ENCODE measurements around the gene CYP2W1.

Gene CYP2W1

GRCh38 chr7:1012004-1012715, 29.2 kb downstream of the CYP2W1 start:
- TF ChIP-seq CTCF (IDR thresholded peaks at IDR 0.05; ENCODE audit: low read depth, low read length), result no peak
- DNase-seq (ENCODE audit: low read depth in 2 of 2), result no peak
- no peak overlapping the region for H3K4me3 ChIP-seq (replicated peaks in 1 of 2; ENCODE audit: low read depth in 2 of 2, low read length in 2 of 2)

GRCh38 chr7:1012716-1013095, 29.7 kb downstream of the CYP2W1 start:
- H3K4me3 ChIP-seq (replicated peaks in 1 of 2; ENCODE audit: low read depth in 2 of 2, low read length in 2 of 2), result no peak overlapping the region
- no peak for DNase-seq (ENCODE audit: low read depth in 2 of 2)
- TF ChIP-seq CTCF (IDR thresholded peaks at IDR 0.05; ENCODE audit: low read depth, low read length), result no peak

- no peak overlapping the region for H3K4me3 ChIP-seq (replicated peaks in 1 of 2; ENCODE audit: low read depth in 2 of 2, low read length in 2 of 2)
- TF ChIP-seq CTCF (IDR thresholded peaks at IDR 0.05; ENCODE audit: low read depth, low read length), result no peak
- no peak for DNase-seq (ENCODE audit: low read depth in 2 of 2)
These were observed 30.6 kb downstream of the CYP2W1 start for GRCh38 chr7:1013581-1013980.

- no peak for DNase-seq (ENCODE audit: low read depth in 2 of 2)
- no peak overlapping the region for H3K4me3 ChIP-seq (replicated peaks in 1 of 2; ENCODE audit: low read depth in 2 of 2, low read length in 2 of 2)
- no peak for TF ChIP-seq CTCF (IDR thresholded peaks at IDR 0.05; ENCODE audit: low read depth, low read length)
These were observed 31.7 kb downstream of the CYP2W1 start for GRCh38 chr7:1014681-1015080.

- H3K4me3 ChIP-seq (replicated peaks in 1 of 2; ENCODE audit: low read depth in 2 of 2, low read length in 2 of 2), result no peak overlapping the region
- TF ChIP-seq CTCF (IDR thresholded peaks at IDR 0.05; ENCODE audit: low read depth, low read length), result no peak
- no peak for DNase-seq (ENCODE audit: low read depth in 2 of 2)
These were observed 32.5 kb downstream of the CYP2W1 start for GRCh38 chr7:1015196-1016121.

- no peak for DNase-seq (ENCODE audit: low read depth in 2 of 2)
- no peak overlapping the region for H3K4me3 ChIP-seq (replicated peaks in 1 of 2; ENCODE audit: low read depth in 2 of 2, low read length in 2 of 2)
- no peak for TF ChIP-seq CTCF (IDR thresholded peaks at IDR 0.05; ENCODE audit: low read depth, low read length)
These were observed 33.9 kb downstream of the CYP2W1 start for GRCh38 chr7:1016577-1017531.

Data from cardiac fibroblast (primary cell).